ENCODE measurements around the gene MADCAM1. TPM values are rescaled to one million over a fixed set of nuclear protein-coding genes. Genes with fewer than 3 reads are reported as not detected.

The MADCAM1 gene
- total RNA-seq, 4 donors from 2014 or later: 0.21 TPM; not detected in 3

DNA sequence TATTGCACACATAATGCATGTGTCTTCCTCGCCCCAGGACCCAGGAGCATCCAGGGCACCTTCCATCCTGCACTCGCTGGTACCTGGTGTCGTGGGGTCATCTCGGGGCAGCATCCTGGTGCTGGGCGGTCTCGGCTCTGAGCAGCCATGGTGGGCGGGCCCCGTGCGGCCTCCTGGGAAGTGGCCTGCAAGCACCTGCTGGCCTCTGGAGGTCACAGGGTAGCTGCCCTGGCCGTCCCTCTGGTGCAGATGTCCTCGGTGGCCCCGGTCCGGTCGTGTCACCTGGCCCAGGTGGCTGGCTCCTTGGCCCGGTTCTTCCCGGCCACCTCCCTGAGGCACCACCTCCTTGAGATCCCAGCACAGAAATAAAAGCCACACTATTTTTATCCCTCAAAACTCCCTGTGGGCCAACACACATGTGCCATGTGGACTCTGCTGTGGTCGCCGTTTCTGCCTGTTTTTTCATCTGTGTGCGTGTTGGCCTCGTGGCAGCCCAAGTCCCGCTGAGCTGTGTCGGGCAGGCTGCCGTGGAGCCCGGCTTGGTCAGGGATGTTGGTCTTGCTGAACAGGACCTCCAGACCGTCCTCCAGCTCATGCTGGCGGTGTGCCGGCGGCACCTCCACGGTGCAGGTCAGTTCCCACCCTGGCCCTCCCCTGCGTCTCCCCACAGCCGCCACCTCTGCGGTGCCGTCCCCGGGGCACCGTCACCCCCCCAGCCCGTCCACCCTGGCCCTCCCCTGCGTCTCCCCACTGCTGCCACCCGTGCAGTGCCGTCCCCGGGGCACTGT lies 42.5 kb downstream of the MADCAM1 start:
- 80 to 86% methylated on average over 39 of the region's 40 CpGs for WGBS, 2 donors
- no peak for DNase-seq (ENCODE audit: low spot score in 2 of 2)
- Histone ChIP-seq H3K9me3 (no peaks in the 10 kb centered on the region), H3K36me3 (peaks cover 5 to 76% (median 20%) of the 10 kb centered on the region in 3 donors), H3K4me3 (no peak overlapping the region), H3K4me1 (peaks cover 1 to 22% (median 11%) of the 10 kb centered on the region in 4 donors), H3K27me3 (no peaks in the 10 kb centered on the region), H3K27ac (no peak overlapping the region)
- TF ChIP-seq POLR2A (IDR thresholded peaks at IDR 0.05) (no peak), EP300 (IDR thresholded peaks at IDR 0.05) (no peak)
- TF ChIP-seq, protein P1, sequence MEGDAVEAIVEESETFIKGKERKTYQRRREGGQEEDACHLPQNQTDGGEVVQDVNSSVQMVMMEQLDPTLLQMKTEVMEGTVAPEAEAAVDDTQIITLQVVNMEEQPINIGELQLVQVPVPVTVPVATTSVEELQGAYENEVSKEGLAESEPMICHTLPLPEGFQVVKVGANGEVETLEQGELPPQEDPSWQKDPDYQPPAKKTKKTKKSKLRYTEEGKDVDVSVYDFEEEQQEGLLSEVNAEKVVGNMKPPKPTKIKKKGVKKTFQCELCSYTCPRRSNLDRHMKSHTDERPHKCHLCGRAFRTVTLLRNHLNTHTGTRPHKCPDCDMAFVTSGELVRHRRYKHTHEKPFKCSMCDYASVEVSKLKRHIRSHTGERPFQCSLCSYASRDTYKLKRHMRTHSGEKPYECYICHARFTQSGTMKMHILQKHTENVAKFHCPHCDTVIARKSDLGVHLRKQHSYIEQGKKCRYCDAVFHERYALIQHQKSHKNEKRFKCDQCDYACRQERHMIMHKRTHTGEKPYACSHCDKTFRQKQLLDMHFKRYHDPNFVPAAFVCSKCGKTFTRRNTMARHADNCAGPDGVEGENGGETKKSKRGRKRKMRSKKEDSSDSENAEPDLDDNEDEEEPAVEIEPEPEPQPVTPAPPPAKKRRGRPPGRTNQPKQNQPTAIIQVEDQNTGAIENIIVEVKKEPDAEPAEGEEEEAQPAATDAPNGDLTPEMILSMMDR (IDR thresholded peaks at IDR 0.05): no peak

DNA sequence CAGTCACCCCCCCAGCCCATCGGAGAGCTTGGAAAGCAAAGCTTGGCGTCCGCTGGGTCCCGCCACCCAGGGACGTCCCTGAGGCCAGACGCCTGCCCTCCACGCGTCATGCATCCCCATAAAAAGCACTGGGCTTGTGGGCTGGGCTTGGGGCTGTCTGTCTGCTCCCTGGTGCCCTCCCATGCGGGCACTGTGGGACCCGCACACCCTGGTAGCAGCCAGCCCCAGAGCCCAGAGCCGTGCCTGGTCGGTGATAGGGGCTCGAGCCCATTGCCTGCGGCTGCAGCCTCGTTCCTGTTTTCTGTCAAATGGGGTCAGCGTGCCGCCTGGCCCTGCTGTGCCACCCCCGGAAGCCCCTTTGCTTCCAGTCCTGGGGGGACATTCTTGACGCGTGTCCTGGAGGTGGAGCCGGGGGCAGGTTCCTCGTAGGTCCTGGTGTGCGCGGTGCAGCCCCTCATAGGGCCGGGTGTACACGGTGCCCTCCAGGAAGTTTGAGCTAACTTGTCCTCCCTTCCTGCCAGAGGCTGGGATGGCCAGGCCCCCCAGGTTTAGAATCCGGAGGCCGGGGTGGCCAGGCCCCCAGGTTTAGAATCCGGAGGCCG lies 43.2 kb downstream of the MADCAM1 start:
- DNase-seq (ENCODE audit: low spot score in 2 of 2): no peak
- Histone ChIP-seq H3K4me3 (no peak overlapping the region), H3K36me3 (peaks cover 5 to 76% (median 20%) of the 10 kb centered on the region in 3 donors), H3K27me3 (no peaks in the 10 kb centered on the region), H3K4me1 (peaks cover 0 to 15% (median 6%) of the 10 kb centered on the region in 4 donors), H3K9me3 (no peaks in the 10 kb centered on the region), H3K27ac (no peak overlapping the region)
- TF ChIP-seq EP300 (IDR thresholded peaks at IDR 0.05): no peak
- TF ChIP-seq POLR2A (IDR thresholded peaks at IDR 0.05): no peak
- TF ChIP-seq, protein P1 (IDR thresholded peaks at IDR 0.05): no peak
- WGBS, 2 donors: 84 to 87% methylated on average over 26 to 30 of the region's 30 CpGs

DNA sequence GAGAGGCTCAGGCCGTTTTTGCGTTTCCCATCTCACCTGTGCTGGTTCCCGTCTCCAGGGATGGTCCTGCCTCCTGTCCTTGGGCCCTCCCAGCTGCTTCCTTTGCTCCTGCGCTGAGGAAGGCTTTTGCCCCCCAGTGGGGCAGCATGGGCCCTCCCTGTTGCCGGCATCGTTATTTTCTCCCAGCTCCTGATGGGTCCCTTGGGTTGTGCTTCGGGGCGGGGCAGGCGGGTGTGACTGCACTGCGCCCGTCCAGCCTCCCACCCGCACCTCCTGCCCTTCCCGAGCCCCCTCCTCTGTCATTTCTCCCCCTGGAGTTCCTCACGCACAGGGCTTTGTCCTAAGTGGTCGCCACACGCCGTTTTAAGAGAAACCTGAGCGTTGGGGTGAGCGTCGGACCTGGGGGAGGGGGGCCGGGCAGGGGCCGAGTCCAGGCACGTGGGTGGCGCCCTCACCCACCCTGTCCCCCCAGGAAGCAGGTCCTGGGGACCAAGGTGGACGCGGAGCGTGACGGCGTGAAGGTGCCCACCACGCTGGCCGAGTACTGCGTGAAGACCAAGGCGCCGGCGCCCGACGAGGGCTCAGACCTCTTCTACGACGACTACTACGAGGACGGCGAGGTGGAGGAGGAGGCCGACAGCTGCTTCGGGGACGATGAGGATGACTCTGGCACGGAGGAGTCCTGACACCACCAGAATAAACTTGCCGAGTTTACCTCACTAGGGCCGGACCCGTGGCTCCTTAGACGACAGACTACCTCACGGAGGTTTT lies 44.8 kb downstream of the MADCAM1 start:
- Histone ChIP-seq H3K27me3 (no peaks in the 10 kb centered on the region), H3K4me3 (no peak overlapping the region), H3K36me3 (peaks cover 3 to 64% (median 20%) of the 10 kb centered on the region in 3 donors), H3K9me3 (no peaks in the 10 kb centered on the region), H3K4me1 (peaks cover 0 to 3% (median 0%) of the 10 kb centered on the region in 4 donors), H3K27ac (no peak overlapping the region)
- no peak for TF ChIP-seq EP300 (IDR thresholded peaks at IDR 0.05)
- TF ChIP-seq, protein P1 (IDR thresholded peaks at IDR 0.05): no peak
- TF ChIP-seq POLR2A (IDR thresholded peaks at IDR 0.05): no peak
- 84 to 91% methylated on average over 51 of the region's 51 CpGs for WGBS, 2 donors
- no peak for DNase-seq (ENCODE audit: low spot score in 2 of 2)

DNA sequence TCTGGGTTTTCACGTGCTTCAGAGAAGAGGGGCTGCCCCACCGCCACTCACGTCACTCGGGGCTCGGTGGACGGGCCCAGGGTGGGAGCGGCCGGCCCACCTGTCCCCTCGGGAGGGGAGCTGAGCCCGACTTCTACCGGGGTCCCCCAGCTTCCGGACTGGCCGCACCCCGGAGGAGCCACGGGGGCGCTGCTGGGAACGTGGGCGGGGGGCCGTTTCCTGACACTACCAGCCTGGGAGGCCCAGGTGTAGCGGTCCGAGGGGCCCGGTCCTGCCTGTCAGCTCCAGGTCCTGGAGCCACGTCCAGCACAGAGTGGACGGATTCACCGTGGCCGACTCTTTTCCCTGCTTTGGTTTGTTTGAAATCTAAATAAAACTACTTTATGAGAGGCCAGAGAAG lies 45.4 kb downstream of the MADCAM1 start:
- WGBS, 2 donors: 88 to 92% methylated on average over 23 to 26 of the region's 26 CpGs
- H3K27ac ChIP-seq: no peak overlapping the region
- peaks cover 0 to 3% (median 0%) of the 10 kb centered on the region in 4 donors for H3K4me1 ChIP-seq
- H3K27me3 ChIP-seq: no peaks in the 10 kb centered on the region
- no peak overlapping the region for H3K4me3 ChIP-seq
- H3K36me3 ChIP-seq: peaks cover 3 to 57% (median 14%) of the 10 kb centered on the region in 3 donors
- no peaks in the 10 kb centered on the region for H3K9me3 ChIP-seq
- DNase-seq (ENCODE audit: low spot score in 2 of 2): no peak
- TF ChIP-seq POLR2A (IDR thresholded peaks at IDR 0.05): no peak
- no peak for TF ChIP-seq EP300 (IDR thresholded peaks at IDR 0.05)
- TF ChIP-seq, protein P1 (IDR thresholded peaks at IDR 0.05): no peak

All from tibial nerve (tissue), 4 donors.